Erythroblast (primary cell): Measurements from ENCODE around the gene MAX.

Experiments
- GATA1 ChIP-seq: IDR thresholded peaks from 2 replicates; pipeline ENCODE4 v1.6.1; 2011; ENCODE audit warnings: low read depth, mild to moderate bottlenecking, control low read depth, low read length, moderate library complexity
- POLR2A ChIP-seq: IDR thresholded peaks from 2 replicates; pipeline ENCODE4 v1.6.1; 2011; ENCODE audit warnings: mild to moderate bottlenecking, low read length

GRCh38 chr14:65057695-65058094 lies 44.6 kb downstream of the MAX start:
- TF ChIP-seq POLR2A (no peak), GATA1 (no peak)
